T-helper 17 cell (primary cell): ENCODE results near the gene MUC12. TPM values are rescaled to one million over a fixed set of nuclear protein-coding genes. Genes with fewer than 3 reads are reported as not detected.

Source experiments
- ATAC-seq: fragments of 150-1000 bp; cut with Tn5 transposase; 2 replicates; pipeline ENCODE4 v1.10.0; 2021; ENCODE audit warnings: mild to moderate bottlenecking, moderate library complexity
- DNase-seq, 3 donors: peaks; one replicate each; pipeline versions ENCODE4 v3.0.0 to v3.0.0-alpha.2; 2020 to 2021
- H3K9me3 ChIP-seq: one replicate; pipeline ENCODE4 v1.7.0; 2013; ENCODE audit warnings: low read length, mild to moderate bottlenecking; ENCODE audit not compliant: control insufficient read depth, poor library complexity, severe bottlenecking
- H3K27ac Mint-ChIP-seq: one replicate; pipeline ENCODE4 v1.8.0; 2022; ENCODE audit warnings: mild to moderate bottlenecking, moderate library complexity, mixed read lengths
- H3K27me3 Mint-ChIP-seq: one replicate; pipeline ENCODE4 v1.8.0; 2022; ENCODE audit warnings: mixed read lengths
- H3K36me3 Mint-ChIP-seq: one replicate; pipeline ENCODE4 v1.8.0; 2022; ENCODE audit warnings: low read depth, mixed read lengths
- H3K4me1 Mint-ChIP-seq: one replicate; pipeline ENCODE4 v1.8.0; 2022; ENCODE audit warnings: mild to moderate bottlenecking, mixed read lengths
- H3K4me3 Mint-ChIP-seq: one replicate; pipeline ENCODE4 v1.8.0; 2022; ENCODE audit warnings: mild to moderate bottlenecking, moderate library complexity, mixed read lengths
- total RNA-seq, 4 donors: library from RNA in 2 of 4; stranded (reverse) in 2 of 4; gene quantifications; one replicate each; pipeline ENCODE4 v1.2.3 and lab custom pipeline; 2022 to 2026

Gene MUC12
- total RNA-seq, 2 donors from 2014 or later: 1.1 TPM; not detected in 1

GRCh38 chr7:100965045-100965722 is 4.2 kb upstream of the MUC12 start:
- Mint-ChIP-seq H3K27me3 (peaks cover 70% of the 10 kb centered on the region), H3K4me1 (peaks cover 17% of the 10 kb centered on the region), H3K4me3 (peak overlapping the region; percentile 85), H3K36me3 (peaks cover 11% of the 10 kb centered on the region), H3K27ac (no peak overlapping the region)
- ATAC-seq (no peak), DNase-seq (no peak)
- H3K9me3 ChIP-seq: peaks cover 3% of the 10 kb centered on the region

GRCh38 chr7:100965723-100966541 is 3.4 kb upstream of the MUC12 start:
- DNase-seq (peak; percentile 51 to 74 (median 62)), ATAC-seq (peak; percentile 79)
- Mint-ChIP-seq H3K4me3 (peak overlapping the region; percentile 85), H3K27me3 (peaks cover 72% of the 10 kb centered on the region), H3K27ac (no peak overlapping the region), H3K4me1 (peaks cover 17% of the 10 kb centered on the region), H3K36me3 (peaks cover 11% of the 10 kb centered on the region)
- H3K9me3 ChIP-seq: peaks cover 3% of the 10 kb centered on the region

- ATAC-seq: no peak
Observed at GRCh38 chr7:100966542-100967291, 2.6 kb upstream of the MUC12 start.

GRCh38 chr7:100967292-100967863 is 2.0 kb upstream of the MUC12 start:
- DNase-seq (no peak), ATAC-seq (no peak)
- peak overlapping the region; percentile 72 for H3K4me3 Mint-ChIP-seq

More at GRCh38 chr7:100966542-100967291, 2.6 kb upstream of the MUC12 start:
- DNase-seq: no peak
- H3K27ac Mint-ChIP-seq: no peak overlapping the region
- peaks cover 11% of the 10 kb centered on the region for H3K36me3 Mint-ChIP-seq
- H3K9me3 ChIP-seq: peaks cover 3% of the 10 kb centered on the region
- peak overlapping the region; percentile 72 for H3K4me3 Mint-ChIP-seq
- peaks cover 17% of the 10 kb centered on the region for H3K4me1 Mint-ChIP-seq
- H3K27me3 Mint-ChIP-seq: peaks cover 76% of the 10 kb centered on the region

GRCh38 chr7:100968031-100968430 is 1.3 kb upstream of the MUC12 start:
- peaks cover 3% of the 10 kb centered on the region for H3K9me3 ChIP-seq
- no peak for DNase-seq
- peak overlapping the region; percentile 72 for H3K4me3 Mint-ChIP-seq
- H3K4me1 Mint-ChIP-seq: peaks cover 17% of the 10 kb centered on the region
- H3K27me3 Mint-ChIP-seq: peaks cover 82% of the 10 kb centered on the region
- H3K27ac Mint-ChIP-seq: no peak overlapping the region
- H3K36me3 Mint-ChIP-seq: peaks cover 11% of the 10 kb centered on the region
- no peak for ATAC-seq

More at GRCh38 chr7:100967292-100967863, 2.0 kb upstream of the MUC12 start:
- H3K36me3 Mint-ChIP-seq: peaks cover 11% of the 10 kb centered on the region
- H3K27me3 Mint-ChIP-seq: peaks cover 81% of the 10 kb centered on the region
- peaks cover 17% of the 10 kb centered on the region for H3K4me1 Mint-ChIP-seq
- peaks cover 3% of the 10 kb centered on the region for H3K9me3 ChIP-seq
- no peak overlapping the region for H3K27ac Mint-ChIP-seq

- peaks cover 3% of the 10 kb centered on the region for H3K9me3 ChIP-seq
- Mint-ChIP-seq H3K4me3 (no peak overlapping the region), H3K27me3 (peaks cover 76% of the 10 kb centered on the region), H3K27ac (no peak overlapping the region), H3K4me1 (peaks cover 17% of the 10 kb centered on the region), H3K36me3 (peaks cover 11% of the 10 kb centered on the region)
- no peak for DNase-seq
- no peak for ATAC-seq
Observed at GRCh38 chr7:100968650-100969049, 715 bp upstream of the MUC12 start.

- Mint-ChIP-seq H3K27me3 (peaks cover 64% of the 10 kb centered on the region), H3K27ac (no peak overlapping the region), H3K36me3 (peaks cover 8% of the 10 kb centered on the region), H3K4me1 (peaks cover 11% of the 10 kb centered on the region), H3K4me3 (peak overlapping the region; percentile 31)
- ATAC-seq: no peak
- DNase-seq: no peak
- peaks cover 3% of the 10 kb centered on the region for H3K9me3 ChIP-seq
Observed at GRCh38 chr7:100971111-100972001, 2.0 kb downstream of the MUC12 start.

- no peak for ATAC-seq
- peaks cover 8% of the 10 kb centered on the region for H3K4me1 Mint-ChIP-seq
- H3K27me3 Mint-ChIP-seq: peaks cover 61% of the 10 kb centered on the region
Observed at GRCh38 chr7:100972002-100972347, 2.6 kb downstream of the MUC12 start.

GRCh38 chr7:100974021-100974420 is 4.7 kb downstream of the MUC12 start:
- Mint-ChIP-seq H3K4me3 (no peak overlapping the region), H3K4me1 (no peaks in the 10 kb centered on the region), H3K27me3 (peaks cover 45% of the 10 kb centered on the region), H3K27ac (no peak overlapping the region), H3K36me3 (no peaks in the 10 kb centered on the region)
- no peaks in the 10 kb centered on the region for H3K9me3 ChIP-seq
- no peak for ATAC-seq
- no peak for DNase-seq

More at GRCh38 chr7:100972002-100972347, 2.6 kb downstream of the MUC12 start:
- H3K4me3 Mint-ChIP-seq: no peak overlapping the region
- no peak overlapping the region for H3K27ac Mint-ChIP-seq
- H3K36me3 Mint-ChIP-seq: peaks cover 8% of the 10 kb centered on the region
- peaks cover 3% of the 10 kb centered on the region for H3K9me3 ChIP-seq
- no peak for DNase-seq

GRCh38 chr7:100975371-100975821 is 6.0 kb downstream of the MUC12 start:
- H3K4me1 Mint-ChIP-seq: no peaks in the 10 kb centered on the region
- no peak overlapping the region for H3K27ac Mint-ChIP-seq
- DNase-seq (no peak), ATAC-seq (no peak)
- H3K36me3 Mint-ChIP-seq: no peaks in the 10 kb centered on the region
- H3K9me3 ChIP-seq: no peaks in the 10 kb centered on the region
- no peak overlapping the region for H3K4me3 Mint-ChIP-seq
- peaks cover 32% of the 10 kb centered on the region for H3K27me3 Mint-ChIP-seq

- Mint-ChIP-seq H3K27ac (no peak overlapping the region), H3K27me3 (peaks cover 22% of the 10 kb centered on the region), H3K4me3 (no peak overlapping the region), H3K36me3 (no peaks in the 10 kb centered on the region), H3K4me1 (no peaks in the 10 kb centered on the region)
- no peaks in the 10 kb centered on the region for H3K9me3 ChIP-seq
- ATAC-seq (no peak), DNase-seq (no peak)
Observed at GRCh38 chr7:100978300-100978699, 8.9 kb downstream of the MUC12 start.
